ENCODE data around the gene PBX4. TPM values are rescaled to one million over a fixed set of nuclear protein-coding genes. Genes with fewer than 3 reads are reported as not detected.

Gene PBX4
- total RNA-seq, 1 experiment from 2014 or later, result 0.30 TPM

DNA sequence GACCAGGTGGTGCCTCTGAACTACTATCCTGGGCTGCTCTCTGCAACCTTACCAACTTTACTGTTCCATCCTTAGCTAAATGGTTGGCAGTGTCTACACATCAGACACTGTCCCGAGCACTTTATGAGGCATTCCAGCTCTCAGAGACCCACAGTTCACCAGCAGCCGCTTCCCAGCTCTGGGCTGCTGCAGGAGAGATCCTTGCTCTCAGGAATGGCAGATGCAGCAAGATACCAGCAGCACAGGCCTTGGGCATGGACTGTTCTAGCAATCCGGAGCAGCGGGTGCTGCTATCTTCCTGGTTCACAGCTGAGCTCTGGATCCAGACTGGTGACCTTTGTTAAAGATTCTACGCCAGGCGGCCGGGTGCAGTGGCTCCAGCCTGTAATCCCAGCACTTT, 12.9 kb upstream of the PBX4 start:
- no peaks in the 10 kb centered on the region for H3K27me3 Mint-ChIP-seq (ENCODE audit: insufficient read depth, unreplicated experiment)
- BruUV-seq (replicated peaks), result no TSS peak
- TF ChIP-seq, protein P1, sequence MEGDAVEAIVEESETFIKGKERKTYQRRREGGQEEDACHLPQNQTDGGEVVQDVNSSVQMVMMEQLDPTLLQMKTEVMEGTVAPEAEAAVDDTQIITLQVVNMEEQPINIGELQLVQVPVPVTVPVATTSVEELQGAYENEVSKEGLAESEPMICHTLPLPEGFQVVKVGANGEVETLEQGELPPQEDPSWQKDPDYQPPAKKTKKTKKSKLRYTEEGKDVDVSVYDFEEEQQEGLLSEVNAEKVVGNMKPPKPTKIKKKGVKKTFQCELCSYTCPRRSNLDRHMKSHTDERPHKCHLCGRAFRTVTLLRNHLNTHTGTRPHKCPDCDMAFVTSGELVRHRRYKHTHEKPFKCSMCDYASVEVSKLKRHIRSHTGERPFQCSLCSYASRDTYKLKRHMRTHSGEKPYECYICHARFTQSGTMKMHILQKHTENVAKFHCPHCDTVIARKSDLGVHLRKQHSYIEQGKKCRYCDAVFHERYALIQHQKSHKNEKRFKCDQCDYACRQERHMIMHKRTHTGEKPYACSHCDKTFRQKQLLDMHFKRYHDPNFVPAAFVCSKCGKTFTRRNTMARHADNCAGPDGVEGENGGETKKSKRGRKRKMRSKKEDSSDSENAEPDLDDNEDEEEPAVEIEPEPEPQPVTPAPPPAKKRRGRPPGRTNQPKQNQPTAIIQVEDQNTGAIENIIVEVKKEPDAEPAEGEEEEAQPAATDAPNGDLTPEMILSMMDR (IDR thresholded peaks at IDR 0.05; ENCODE audit: unreplicated experiment), result no peak
- ChIA-PET CTCF (interaction anchor here (1.0 kb wide), 1 partner anchor 99 kb away, joined by 6 read pairs; no protein-coding TSS in a partner anchor), POLR2A (interaction anchor here (1.3 kb wide), 1 partner anchor 9 kb away, joined by 3 read pairs; no protein-coding TSS in a partner anchor)
- H3K4me3 Mint-ChIP-seq (ENCODE audit: unreplicated experiment), result no peak overlapping the region
- peaks cover 31% of the 10 kb centered on the region for H3K36me3 Mint-ChIP-seq (ENCODE audit: insufficient read depth, unreplicated experiment)
- H3K4me1 Mint-ChIP-seq (ENCODE audit: insufficient read depth, unreplicated experiment), result peaks cover 13% of the 10 kb centered on the region
- intact Hi-C loops (cut with micrococcal nuclease), result no loop called here
- DNase-seq (ENCODE audit: unreplicated experiment), result no peak
- H3K27ac Mint-ChIP-seq (ENCODE audit: low read depth, unreplicated experiment), result no peak overlapping the region
- H3K9me3 Mint-ChIP-seq (ENCODE audit: unreplicated experiment), result no peaks in the 10 kb centered on the region

DNA sequence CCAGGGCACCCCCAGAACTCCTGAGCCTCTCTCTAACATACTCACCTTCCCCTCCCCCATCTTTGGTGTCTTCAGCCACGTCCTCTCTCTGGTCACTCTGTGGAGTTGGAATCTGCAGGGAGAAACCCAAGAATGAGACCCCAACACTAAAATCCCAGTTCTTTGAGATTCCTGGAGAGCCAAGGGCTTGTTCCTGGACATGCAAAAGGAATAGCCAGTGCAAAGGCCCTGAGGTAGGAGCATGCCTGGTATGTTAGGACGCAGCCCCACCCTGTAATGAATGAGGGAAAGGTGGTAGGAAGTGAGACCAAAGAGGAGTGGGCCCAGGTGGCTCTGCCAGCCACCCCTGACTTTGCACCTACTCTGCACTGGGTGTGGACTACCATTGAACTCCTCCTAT, 11.9 kb upstream of the PBX4 start:
- H3K4me1 Mint-ChIP-seq (ENCODE audit: insufficient read depth, unreplicated experiment), result peaks cover 13% of the 10 kb centered on the region
- H3K9me3 Mint-ChIP-seq (ENCODE audit: unreplicated experiment), result no peaks in the 10 kb centered on the region
- TF ChIP-seq, protein P1 (IDR thresholded peaks at IDR 0.05; ENCODE audit: unreplicated experiment), result no peak
- peaks cover 37% of the 10 kb centered on the region for H3K36me3 Mint-ChIP-seq (ENCODE audit: insufficient read depth, unreplicated experiment)
- POLR2A ChIA-PET, result no interaction called here
- no peak overlapping the region for H3K27ac Mint-ChIP-seq (ENCODE audit: low read depth, unreplicated experiment)
- H3K4me3 Mint-ChIP-seq (ENCODE audit: unreplicated experiment), result no peak overlapping the region
- no peak for DNase-seq (ENCODE audit: unreplicated experiment)
- H3K27me3 Mint-ChIP-seq (ENCODE audit: insufficient read depth, unreplicated experiment), result no peaks in the 10 kb centered on the region
- no TSS peak for BruUV-seq (replicated peaks)
- intact Hi-C loops (cut with micrococcal nuclease), result no loop called here
- CTCF ChIA-PET, result no interaction called here

DNA sequence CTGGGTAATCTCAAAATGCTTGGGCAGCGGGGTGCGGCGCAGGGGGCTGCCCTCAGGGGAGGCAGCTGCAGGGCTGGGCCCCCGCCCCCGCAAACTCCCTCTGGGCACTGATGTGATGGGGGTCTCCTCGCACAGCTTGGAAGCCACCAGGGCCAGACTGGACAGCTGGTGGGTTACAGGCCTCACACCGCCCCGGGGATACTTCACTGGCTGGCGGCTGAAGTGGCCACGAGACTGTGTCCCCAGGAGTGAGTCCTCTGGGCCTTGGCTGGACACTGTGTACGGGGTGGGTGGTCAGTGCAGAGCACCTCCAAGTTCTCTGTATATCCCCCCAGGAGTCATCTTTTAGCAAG, 11.6 kb upstream of the PBX4 start:
- no TSS peak for BruUV-seq (replicated peaks)
- intact Hi-C loops (cut with micrococcal nuclease), result no loop called here
- ChIA-PET POLR2A (no interaction called here), CTCF (no interaction called here)
- no peak overlapping the region for H3K27ac Mint-ChIP-seq (ENCODE audit: low read depth, unreplicated experiment)
- no peaks in the 10 kb centered on the region for H3K27me3 Mint-ChIP-seq (ENCODE audit: insufficient read depth, unreplicated experiment)
- no peak for DNase-seq (ENCODE audit: unreplicated experiment)
- TF ChIP-seq, protein P1 (IDR thresholded peaks at IDR 0.05; ENCODE audit: unreplicated experiment), result no peak
- H3K4me3 Mint-ChIP-seq (ENCODE audit: unreplicated experiment), result no peak overlapping the region
- peaks cover 35% of the 10 kb centered on the region for H3K36me3 Mint-ChIP-seq (ENCODE audit: insufficient read depth, unreplicated experiment)
- peaks cover 13% of the 10 kb centered on the region for H3K4me1 Mint-ChIP-seq (ENCODE audit: insufficient read depth, unreplicated experiment)
- no peaks in the 10 kb centered on the region for H3K9me3 Mint-ChIP-seq (ENCODE audit: unreplicated experiment)

DNA sequence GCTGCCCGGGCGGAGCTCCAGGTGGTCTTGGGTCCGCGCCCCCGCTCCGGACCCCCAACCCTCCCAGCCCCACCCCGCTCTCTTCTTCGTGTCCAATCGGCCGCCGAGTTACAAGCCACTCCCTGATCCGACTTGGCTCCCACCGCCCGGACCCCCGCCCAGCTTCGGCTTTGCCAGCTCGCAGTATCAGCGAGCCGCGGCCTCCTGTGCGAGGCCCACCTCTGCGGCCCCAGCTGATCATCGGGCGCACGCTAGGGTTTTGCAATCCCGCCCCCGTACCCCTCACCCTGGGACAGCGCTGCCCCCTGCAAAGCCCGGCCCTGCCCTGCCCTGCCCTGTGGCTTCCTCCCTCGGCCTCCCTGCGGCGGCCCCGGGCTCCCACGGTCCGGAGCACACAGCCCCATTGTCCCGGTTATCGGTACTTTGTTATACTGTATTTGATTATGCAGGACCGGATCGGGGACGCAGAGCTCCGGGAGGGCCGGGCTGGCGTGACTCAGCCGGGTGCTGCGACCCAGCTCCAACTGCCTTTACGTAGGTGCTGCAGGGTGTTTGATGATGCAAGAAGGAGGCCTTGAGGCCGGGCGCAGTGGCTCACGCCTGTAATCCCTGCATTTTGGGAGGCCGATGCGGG, 10.1 kb upstream of the PBX4 start:
- TF ChIP-seq, protein P1 (IDR thresholded peaks at IDR 0.05; ENCODE audit: unreplicated experiment), result no peak
- ChIA-PET POLR2A (interaction anchor here (0.5 to 2.2 kb wide), 19 partner anchors 14 to 267 kb away, joined by 3 to 16 read pairs (median 4); partner anchors contain the start of gene ATP13A1), CTCF (interaction anchor here (0.5 to 2.1 kb wide), 11 partner anchors 11 to 184 kb away, joined by 3 to 13 read pairs (median 4); no protein-coding TSS in a partner anchor)
- H3K27me3 Mint-ChIP-seq (ENCODE audit: insufficient read depth, unreplicated experiment), result no peaks in the 10 kb centered on the region
- H3K4me1 Mint-ChIP-seq (ENCODE audit: insufficient read depth, unreplicated experiment), result peaks cover 13% of the 10 kb centered on the region
- no peaks in the 10 kb centered on the region for H3K9me3 Mint-ChIP-seq (ENCODE audit: unreplicated experiment)
- BruUV-seq (replicated peaks), result no TSS peak
- H3K4me3 Mint-ChIP-seq (ENCODE audit: unreplicated experiment), result peak overlapping the region; percentile 75
- H3K36me3 Mint-ChIP-seq (ENCODE audit: insufficient read depth, unreplicated experiment), result peaks cover 30% of the 10 kb centered on the region
- peak; percentile 92 for DNase-seq (ENCODE audit: unreplicated experiment)
- intact Hi-C loops (cut with micrococcal nuclease), result loop anchor here (5.0 kb wide), 1 partner anchor 76 kb away; no protein-coding TSS in a partner anchor
- peak overlapping the region; percentile 77 for H3K27ac Mint-ChIP-seq (ENCODE audit: low read depth, unreplicated experiment)
